Measurements from ENCODE around the gene SEMA4B.

GRCh38 chr15:90230610-90231009 is 29.5 kb downstream of the SEMA4B start:
- no peak for TF ChIP-seq CTCF (IDR thresholded peaks at IDR 0.05; ENCODE audit: low read depth, low read length, poor library complexity, severe bottlenecking)
- TF ChIP-seq EZH2phosphoT487 (IDR thresholded peaks at IDR 0.05; ENCODE audit: borderline replicate concordance, low read length), result no peak
